ENCODE measurements around the gene TCF7L2. TPM values are rescaled to one million over a fixed set of nuclear protein-coding genes. Genes with fewer than 3 reads are reported as not detected.

The TCF7L2 gene
- polyA plus RNA-seq, 1 experiment: 6.3 TPM

GRCh38 chr10:113076949-113077348 lies 126.9 kb downstream of the TCF7L2 start:
- Histone ChIP-seq H3K27ac (ENCODE audit: low read depth, low read length) (no peak overlapping the region), H3K27me3 (ENCODE audit: control insufficient read depth, insufficient read depth, low read length) (no peaks in the 10 kb centered on the region), H3K4me3 (ENCODE audit: low read depth, low read length) (no peak overlapping the region), H3K9me3 (ENCODE audit: control insufficient read depth, insufficient read depth, low read length) (no peaks in the 10 kb centered on the region)
- POLR2A ChIA-PET: no interaction called here
- CTCF ChIA-PET: no interaction called here
- TF ChIP-seq CTCF (IDR thresholded peaks at IDR 0.05; ENCODE audit: low read depth, low read length): no peak
- no peak for DNase-seq (ENCODE audit: low read depth, low spot score)

GRCh38 chr10:113078282-113078907 lies 128.3 kb downstream of the TCF7L2 start:
- Histone ChIP-seq H3K27me3 (ENCODE audit: control insufficient read depth, insufficient read depth, low read length) (no peaks in the 10 kb centered on the region), H3K4me3 (ENCODE audit: low read depth, low read length) (no peak overlapping the region), H3K27ac (ENCODE audit: low read depth, low read length) (no peak overlapping the region), H3K9me3 (ENCODE audit: control insufficient read depth, insufficient read depth, low read length) (no peaks in the 10 kb centered on the region)
- ChIA-PET POLR2A (no interaction called here), CTCF (interaction anchor here (0.6 kb wide), 1 partner anchor 639 kb away, joined by 3 read pairs; no protein-coding TSS in a partner anchor)
- no peak for DNase-seq (ENCODE audit: low read depth, low spot score)
- TF ChIP-seq CTCF (IDR thresholded peaks at IDR 0.05; ENCODE audit: low read depth, low read length): no peak

- POLR2A ChIA-PET: interaction anchor here (0.6 kb wide), 1 partner anchor 22 kb away, joined by 8 read pairs; no protein-coding TSS in a partner anchor
- CTCF ChIA-PET: no interaction called here
- Histone ChIP-seq H3K27me3 (ENCODE audit: control insufficient read depth, insufficient read depth, low read length) (no peaks in the 10 kb centered on the region), H3K9me3 (ENCODE audit: control insufficient read depth, insufficient read depth, low read length) (no peaks in the 10 kb centered on the region), H3K27ac (ENCODE audit: low read depth, low read length) (no peak overlapping the region), H3K4me3 (ENCODE audit: low read depth, low read length) (no peak overlapping the region)
- no peak for DNase-seq (ENCODE audit: low read depth, low spot score)
- TF ChIP-seq CTCF (IDR thresholded peaks at IDR 0.05; ENCODE audit: low read depth, low read length): no peak
These were observed 130.2 kb downstream of the TCF7L2 start for GRCh38 chr10:113080061-113080924.

- no peak for DNase-seq (ENCODE audit: low read depth, low spot score)
- POLR2A ChIA-PET: interaction anchor here (0.6 kb wide), 1 partner anchor 21 kb away, joined by 8 read pairs; no protein-coding TSS in a partner anchor
- Histone ChIP-seq H3K27me3 (ENCODE audit: control insufficient read depth, insufficient read depth, low read length) (no peaks in the 10 kb centered on the region), H3K27ac (ENCODE audit: low read depth, low read length) (no peak overlapping the region), H3K4me3 (ENCODE audit: low read depth, low read length) (no peak overlapping the region), H3K9me3 (ENCODE audit: control insufficient read depth, insufficient read depth, low read length) (no peaks in the 10 kb centered on the region)
- TF ChIP-seq CTCF (IDR thresholded peaks at IDR 0.05; ENCODE audit: low read depth, low read length): peak; percentile 16; the same call in 1 of the 2 replicates
- CTCF ChIA-PET: no interaction called here
These were observed 130.8 kb downstream of the TCF7L2 start for GRCh38 chr10:113080925-113081229.

- Histone ChIP-seq H3K27me3 (ENCODE audit: control insufficient read depth, insufficient read depth, low read length) (no peaks in the 10 kb centered on the region), H3K9me3 (ENCODE audit: control insufficient read depth, insufficient read depth, low read length) (no peaks in the 10 kb centered on the region), H3K4me3 (ENCODE audit: low read depth, low read length) (no peak overlapping the region), H3K27ac (ENCODE audit: low read depth, low read length) (peak overlapping the region; percentile 43)
- CTCF ChIA-PET: interaction anchor here (1.5 to 1.6 kb wide), 2 partner anchors 42 to 301 kb away, joined by 3 to 4 read pairs; no protein-coding TSS in a partner anchor
- DNase-seq (ENCODE audit: low read depth, low spot score): no peak
- POLR2A ChIA-PET: interaction anchor here (1.2 kb wide), 1 partner anchor 26 kb away, joined by 3 read pairs; no protein-coding TSS in a partner anchor
- no peak for TF ChIP-seq CTCF (IDR thresholded peaks at IDR 0.05; ENCODE audit: low read depth, low read length)
These were observed 134.0 kb downstream of the TCF7L2 start for GRCh38 chr10:113084031-113084430.
